OCI-LY1 (cell line): ENCODE data around the gene TUT1.

ENCODE experiments used
- H2AFZ ChIP-seq: fragments of 200-600 bp; sonication (generic), shearing (Covaris generic); 2 replicates; pipeline ENCODE4 v1.6.0; 2014; ENCODE audit warnings: antibody characterized with exemption, mild to moderate bottlenecking, low read length
- H3F3A ChIP-seq: fragments of 200-600 bp; sonication (generic), shearing (Covaris generic); 2 replicates; pipeline ENCODE4 v1.6.0; 2014; ENCODE audit warnings: mild to moderate bottlenecking, antibody characterized with exemption, low read length, moderate library complexity; ENCODE audit not compliant: insufficient read depth
- H3K27ac ChIP-seq: fragments of 200-600 bp; sonication (generic); 2 replicates; pipeline ENCODE4 v1.5.1; 2014; ENCODE audit warnings: low read length, mixed run types, mild to moderate bottlenecking, low read depth; ENCODE audit not compliant: poor library complexity, severe bottlenecking
- H3K27me3 ChIP-seq: fragments of 200-600 bp; sonication (generic); 2 replicates; pipeline ENCODE4 v1.6.0; 2014; ENCODE audit warnings: antibody characterized with exemption, mild to moderate bottlenecking, low read length, moderate library complexity; ENCODE audit not compliant: insufficient read depth
- H3K36me3 ChIP-seq: fragments of 200-600 bp; sonication (generic); 2 replicates; pipeline ENCODE4 v1.6.1; 2014; ENCODE audit warnings: mild to moderate bottlenecking, antibody characterized with exemption, low read length, moderate library complexity, mixed read lengths; ENCODE audit not compliant: insufficient read depth
- H3K4me1 ChIP-seq: fragments of 200-600 bp; sonication (generic); 2 replicates; pipeline ENCODE4 v1.5.1; 2014; ENCODE audit warnings: mild to moderate bottlenecking, low read length, moderate library complexity; ENCODE audit not compliant: insufficient read depth, severe bottlenecking
- H3K4me2 ChIP-seq: fragments of 200-600 bp; sonication (generic), shearing (Covaris generic); 2 replicates; pipeline ENCODE4 v1.6.1; 2014; ENCODE audit warnings: low read length
- H3K4me3 ChIP-seq: fragments of 200-600 bp; sonication (generic); 2 replicates; pipeline ENCODE4 v1.5.1; 2014; ENCODE audit warnings: low read length, low read depth, mild to moderate bottlenecking, mixed read lengths; ENCODE audit not compliant: poor library complexity, severe bottlenecking
- H3K79me2 ChIP-seq: fragments of 200-600 bp; shearing (Covaris generic); 2 replicates; pipeline ENCODE4 v1.6.1; 2016; ENCODE audit warnings: mixed run types, low read length, mixed read lengths; ENCODE audit not compliant: insufficient read depth
- H3K9ac ChIP-seq: fragments of 200-600 bp; sonication (generic), shearing (Covaris generic); 2 replicates; pipeline ENCODE4 v1.6.1; 2014; ENCODE audit warnings: mild to moderate bottlenecking, low read length, mixed read lengths
- H3K9me2 ChIP-seq: fragments of 200-600 bp; sonication (generic), shearing (Covaris generic); 2 replicates; pipeline ENCODE4 v1.6.1; 2014; ENCODE audit warnings: low read depth, mild to moderate bottlenecking, low read length, mixed read lengths
- H3K9me3 ChIP-seq: fragments of 200-600 bp; shearing (Covaris generic); 2 replicates; pipeline ENCODE4 v1.6.1; 2014; ENCODE audit warnings: low read length, mixed read lengths
- H4K20me1 ChIP-seq: fragments of 200-600 bp; sonication (generic), shearing (Covaris generic); 2 replicates; pipeline ENCODE4 v1.6.0; 2016; ENCODE audit warnings: mild to moderate bottlenecking, low read length; ENCODE audit not compliant: insufficient read depth
- EZH2 ChIP-seq: fragments of 200-600 bp; sonication (generic), shearing (Covaris generic); IDR thresholded peaks from 2 replicates; pipeline ENCODE4 v1.8.0; 2017; ENCODE audit warnings: borderline replicate concordance, mixed run types, mild to moderate bottlenecking, antibody characterized with exemption, low read length, moderate library complexity, mixed read lengths
- TF ChIP-seq, protein P1 (sequence below): fragments of 200-600 bp; sonication (generic), shearing (Covaris generic); IDR thresholded peaks from 2 replicates; pipeline ENCODE4 v1.5.1; 2017; ENCODE audit warnings: mild to moderate bottlenecking, antibody characterized with exemption, low read length, moderate library complexity, mixed read lengths

Gene TUT1

DNA sequence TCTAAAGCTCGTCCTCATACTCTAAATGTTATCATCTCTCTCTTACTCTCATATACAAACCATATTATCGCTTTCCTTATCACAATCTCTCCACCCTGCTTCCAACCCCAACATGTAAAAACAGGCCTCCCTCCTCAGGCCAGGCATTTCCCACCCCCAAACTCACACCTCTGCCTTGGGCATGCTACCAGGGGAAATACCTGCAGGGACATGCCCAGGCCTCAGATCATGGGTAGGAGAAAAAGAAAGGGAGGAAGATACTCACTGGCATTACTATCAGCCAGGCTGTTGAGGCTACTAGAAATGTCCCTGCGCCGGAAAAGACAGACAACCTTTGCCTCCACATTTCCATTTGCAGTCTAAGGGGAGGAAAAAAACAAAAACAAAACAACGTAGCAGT, 8.6 kb upstream of the TUT1 start:
- H3K36me3 ChIP-seq = peaks cover 87% of the 10 kb centered on the region
- H3K9me2 ChIP-seq = no peaks in the 10 kb centered on the region
- H4K20me1 ChIP-seq = no peaks in the 10 kb centered on the region
- peak overlapping the region; percentile 79 for H3K27ac ChIP-seq
- H3K9ac ChIP-seq = peak overlapping the region; percentile 100
- H3K9me3 ChIP-seq = no peaks in the 10 kb centered on the region
- no peaks in the 10 kb centered on the region for H3F3A ChIP-seq
- TF ChIP-seq, protein P1, sequence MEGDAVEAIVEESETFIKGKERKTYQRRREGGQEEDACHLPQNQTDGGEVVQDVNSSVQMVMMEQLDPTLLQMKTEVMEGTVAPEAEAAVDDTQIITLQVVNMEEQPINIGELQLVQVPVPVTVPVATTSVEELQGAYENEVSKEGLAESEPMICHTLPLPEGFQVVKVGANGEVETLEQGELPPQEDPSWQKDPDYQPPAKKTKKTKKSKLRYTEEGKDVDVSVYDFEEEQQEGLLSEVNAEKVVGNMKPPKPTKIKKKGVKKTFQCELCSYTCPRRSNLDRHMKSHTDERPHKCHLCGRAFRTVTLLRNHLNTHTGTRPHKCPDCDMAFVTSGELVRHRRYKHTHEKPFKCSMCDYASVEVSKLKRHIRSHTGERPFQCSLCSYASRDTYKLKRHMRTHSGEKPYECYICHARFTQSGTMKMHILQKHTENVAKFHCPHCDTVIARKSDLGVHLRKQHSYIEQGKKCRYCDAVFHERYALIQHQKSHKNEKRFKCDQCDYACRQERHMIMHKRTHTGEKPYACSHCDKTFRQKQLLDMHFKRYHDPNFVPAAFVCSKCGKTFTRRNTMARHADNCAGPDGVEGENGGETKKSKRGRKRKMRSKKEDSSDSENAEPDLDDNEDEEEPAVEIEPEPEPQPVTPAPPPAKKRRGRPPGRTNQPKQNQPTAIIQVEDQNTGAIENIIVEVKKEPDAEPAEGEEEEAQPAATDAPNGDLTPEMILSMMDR = no peak
- no peak for TF ChIP-seq EZH2
- H3K27me3 ChIP-seq = no peaks in the 10 kb centered on the region
- H3K4me3 ChIP-seq = peak overlapping the region; percentile 97
- H3K4me2 ChIP-seq = peak overlapping the region; percentile 94
- no peak overlapping the region for H2AFZ ChIP-seq
- H3K4me1 ChIP-seq = peaks cover 26% of the 10 kb centered on the region
- H3K79me2 ChIP-seq = peaks cover 27% of the 10 kb centered on the region

DNA sequence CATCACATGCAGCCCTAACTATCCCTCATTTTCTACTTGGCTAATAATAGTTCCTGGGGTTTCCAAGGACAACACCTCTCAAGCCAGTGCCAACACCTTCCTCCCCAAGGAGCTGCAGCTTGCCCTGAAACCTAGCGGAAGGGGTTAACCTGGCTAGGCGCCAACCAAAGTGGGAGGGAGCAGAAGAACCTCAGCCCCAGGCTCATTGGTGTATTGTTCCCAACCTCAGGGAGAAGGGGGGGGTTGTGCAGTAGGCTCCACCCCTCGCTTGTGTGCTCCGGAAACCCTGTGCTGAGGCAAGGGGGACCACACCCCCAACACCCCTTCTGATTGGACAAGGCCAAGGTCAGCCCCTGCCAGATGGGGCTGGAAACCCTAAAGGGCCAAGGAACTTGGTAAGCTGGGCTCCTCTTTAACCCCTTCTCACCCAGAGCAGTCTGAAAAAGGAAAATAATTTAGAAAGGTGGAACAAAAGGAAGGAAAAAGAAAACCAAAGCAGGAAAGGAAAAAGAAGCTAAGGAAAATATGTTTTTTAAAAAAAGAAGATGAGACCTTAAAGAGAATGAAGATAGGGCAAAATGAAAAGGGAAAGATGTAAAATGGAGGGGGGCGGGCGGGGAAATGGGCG, 7.9 kb upstream of the TUT1 start:
- Histone ChIP-seq H3K4me2 (peak overlapping the region; percentile 94), H3K4me1 (peaks cover 26% of the 10 kb centered on the region), H3K27me3 (no peaks in the 10 kb centered on the region), H3F3A (no peaks in the 10 kb centered on the region), H3K27ac (peak overlapping the region; percentile 79), H3K36me3 (peaks cover 91% of the 10 kb centered on the region), H3K9me2 (no peaks in the 10 kb centered on the region), H3K79me2 (peaks cover 27% of the 10 kb centered on the region), H3K9ac (peak overlapping the region; percentile 100), H3K4me3 (peak overlapping the region; percentile 97), H4K20me1 (no peaks in the 10 kb centered on the region), H2AFZ (no peak overlapping the region), H3K9me3 (no peaks in the 10 kb centered on the region)
- TF ChIP-seq EZH2 = no peak
- TF ChIP-seq, protein P1 = no peak

GRCh38 chr11:62595124-62595523, 3.8 kb upstream of the TUT1 start:
- H3K4me1 ChIP-seq = peaks cover 41% of the 10 kb centered on the region
- H4K20me1 ChIP-seq = no peaks in the 10 kb centered on the region
- H3K79me2 ChIP-seq = peaks cover 23% of the 10 kb centered on the region

More at GRCh38 chr11:62595124-62595523, 3.8 kb upstream of the TUT1 start:
- TF ChIP-seq, protein P1 = no peak
- TF ChIP-seq EZH2 = no peak
- Histone ChIP-seq H3K4me2 (no peak overlapping the region), H3K27me3 (no peaks in the 10 kb centered on the region), H3K9me2 (no peaks in the 10 kb centered on the region), H3K4me3 (no peak overlapping the region), H2AFZ (no peak overlapping the region), H3K9ac (no peak overlapping the region), H3K27ac (no peak overlapping the region), H3F3A (no peaks in the 10 kb centered on the region), H3K36me3 (peaks cover 76% of the 10 kb centered on the region), H3K9me3 (no peaks in the 10 kb centered on the region)
